G401.6 (cell line): ENCODE results near the gene FFAR1.

Experiments used
- FAIRE-seq: peaks from 2 replicates; lab custom pipeline; 2012; peaks lifted over from hg19 to GRCh38; lab: Jason Lieb, UNC

FFAR1 gene, protein sequence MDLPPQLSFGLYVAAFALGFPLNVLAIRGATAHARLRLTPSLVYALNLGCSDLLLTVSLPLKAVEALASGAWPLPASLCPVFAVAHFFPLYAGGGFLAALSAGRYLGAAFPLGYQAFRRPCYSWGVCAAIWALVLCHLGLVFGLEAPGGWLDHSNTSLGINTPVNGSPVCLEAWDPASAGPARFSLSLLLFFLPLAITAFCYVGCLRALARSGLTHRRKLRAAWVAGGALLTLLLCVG (N-terminal part only)

DNA sequence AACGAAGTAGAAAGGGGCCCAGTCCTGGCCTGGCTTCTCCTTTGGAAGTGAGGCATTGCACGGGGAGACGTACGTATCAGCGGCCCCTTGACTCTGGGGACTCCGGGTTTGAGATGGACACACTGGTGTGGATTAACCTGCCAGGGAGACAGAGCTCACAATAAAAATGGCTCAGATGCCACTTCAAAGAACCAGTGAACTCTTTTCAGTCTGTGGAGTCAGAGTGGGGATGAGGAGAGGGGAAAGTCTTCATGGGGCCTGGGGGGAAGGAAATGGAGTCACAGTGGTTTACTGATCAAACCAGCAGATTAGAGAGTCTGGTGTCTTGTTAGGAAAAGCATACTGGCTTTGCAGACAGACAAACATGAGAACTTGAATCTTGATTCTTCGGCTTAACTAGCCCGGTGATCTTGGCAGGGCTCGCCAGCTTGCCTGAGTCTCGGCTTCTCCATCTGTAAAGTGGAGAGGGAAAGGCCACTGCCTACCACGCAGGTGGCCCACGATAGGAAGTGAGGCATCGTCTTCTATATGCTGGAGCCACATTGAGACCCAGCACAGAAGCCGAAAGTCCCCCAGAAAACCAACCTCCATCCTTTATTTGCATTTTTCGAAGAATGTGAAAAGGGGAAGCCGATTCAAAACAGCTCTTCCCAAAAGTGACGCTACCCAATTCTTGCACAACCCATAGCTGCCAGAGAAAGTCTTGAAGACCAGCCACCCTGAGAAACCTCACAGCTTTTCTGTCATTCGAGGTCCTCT is at the start of gene FFAR1:
TSS of gene FFAR1 (plus strand) at position 732 of the 759 bp plus-strand sequence. CDS start 3,650 bp downstream, outside the sequence.
- FAIRE-seq, result no peak

DNA sequence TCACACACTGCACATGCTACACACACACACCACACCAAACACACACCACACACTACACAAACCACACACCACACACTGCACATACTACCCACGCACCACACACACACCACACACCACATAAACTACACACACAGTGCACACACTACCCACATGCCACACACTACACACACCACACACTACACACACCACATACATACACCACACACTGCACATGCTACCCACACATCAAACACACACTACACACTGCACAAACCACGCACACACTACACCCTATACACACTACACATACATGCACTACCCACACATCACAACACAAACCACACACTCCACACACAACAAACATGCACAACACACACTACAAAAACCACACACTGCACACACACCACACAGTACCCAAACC is 49.8 kb upstream of the FFAR1 start:
- no peak for FAIRE-seq

DNA sequence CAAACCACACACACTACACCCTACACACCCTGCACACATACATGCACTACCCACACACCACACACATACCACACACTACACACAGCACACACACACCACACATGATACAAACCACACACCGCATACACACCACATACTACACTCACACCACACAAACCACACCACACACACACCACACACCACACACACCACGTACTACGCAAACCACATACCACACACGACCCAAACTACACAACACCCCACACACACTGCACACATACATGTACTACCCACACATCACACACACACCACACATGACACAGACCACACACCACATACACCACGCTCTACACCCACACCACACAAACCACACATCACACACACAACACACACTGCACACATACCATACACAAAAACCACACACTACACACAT is 49.1 kb upstream of the FFAR1 start:
- no peak for FAIRE-seq

- FAIRE-seq, result no peak
Observed at GRCh38 chr19:35299523-35300338, 48.0 kb upstream of the FFAR1 start.

DNA sequence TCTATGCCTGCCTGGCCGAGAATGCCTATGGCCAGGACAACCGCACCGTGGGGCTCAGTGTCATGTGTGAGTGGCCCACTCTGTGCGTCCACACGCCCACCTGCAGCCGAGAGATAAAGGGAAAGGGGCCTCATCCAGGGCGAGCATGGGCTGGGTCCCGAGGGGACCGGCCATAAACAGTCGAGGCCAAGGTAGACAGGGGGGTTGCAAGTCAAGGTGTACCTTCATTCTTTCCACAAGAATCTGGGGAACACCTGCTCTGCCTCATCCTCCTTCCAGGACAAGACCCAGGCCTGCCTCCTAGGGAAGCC is 47.4 kb upstream of the FFAR1 start:
- no peak for FAIRE-seq

GRCh38 chr19:35301961-35302360 is 45.7 kb upstream of the FFAR1 start:
- no peak for FAIRE-seq

- no peak for FAIRE-seq
Observed at GRCh38 chr19:35302446-35302845, 45.3 kb upstream of the FFAR1 start.

DNA sequence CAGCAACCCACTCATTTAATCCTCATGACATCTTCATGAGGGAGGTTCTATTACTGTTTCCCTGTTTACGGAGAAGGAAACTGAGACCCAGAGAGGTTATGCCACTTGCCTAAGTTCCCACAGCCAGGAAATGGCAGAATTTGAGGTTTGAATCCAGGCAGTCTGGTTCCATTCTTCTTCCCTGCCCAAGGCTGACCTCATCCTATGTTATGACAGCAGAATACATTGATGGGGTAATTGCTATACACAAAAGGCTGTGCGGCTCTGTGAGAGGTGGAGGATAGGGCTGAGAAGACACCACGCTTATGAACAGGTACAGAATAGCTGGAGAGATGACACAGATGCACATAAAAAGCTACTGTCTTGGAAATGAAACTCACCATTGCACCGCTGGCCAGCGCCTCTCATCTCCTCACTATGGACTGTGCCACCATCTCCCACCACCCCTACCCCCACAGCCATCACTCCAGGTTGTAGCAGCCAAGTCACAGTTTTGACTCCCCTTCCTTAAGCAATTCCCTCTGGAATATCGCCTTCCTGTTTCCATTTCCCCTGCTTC is 44.3 kb upstream of the FFAR1 start:
- FAIRE-seq, result no peak

DNA sequence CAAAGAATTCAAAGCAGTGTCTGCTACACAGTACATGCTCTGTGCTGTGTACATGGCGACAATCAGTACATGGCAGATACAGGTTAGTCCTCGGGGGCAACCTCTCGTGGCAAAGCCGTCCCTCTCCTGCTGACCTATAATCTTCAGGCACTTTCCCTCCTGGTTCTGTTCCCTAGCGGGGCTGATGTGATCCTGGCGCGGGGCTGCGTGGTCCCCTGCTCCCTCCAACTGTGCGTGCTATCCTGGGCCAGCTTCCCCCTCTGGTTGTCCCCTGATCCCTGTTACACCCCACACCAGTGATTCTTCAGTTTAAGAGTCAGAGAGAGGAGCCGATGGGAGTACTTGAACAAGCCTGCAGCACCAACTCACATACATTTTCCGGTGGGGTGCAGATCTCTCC is 43.7 kb upstream of the FFAR1 start:
- no peak for FAIRE-seq

DNA sequence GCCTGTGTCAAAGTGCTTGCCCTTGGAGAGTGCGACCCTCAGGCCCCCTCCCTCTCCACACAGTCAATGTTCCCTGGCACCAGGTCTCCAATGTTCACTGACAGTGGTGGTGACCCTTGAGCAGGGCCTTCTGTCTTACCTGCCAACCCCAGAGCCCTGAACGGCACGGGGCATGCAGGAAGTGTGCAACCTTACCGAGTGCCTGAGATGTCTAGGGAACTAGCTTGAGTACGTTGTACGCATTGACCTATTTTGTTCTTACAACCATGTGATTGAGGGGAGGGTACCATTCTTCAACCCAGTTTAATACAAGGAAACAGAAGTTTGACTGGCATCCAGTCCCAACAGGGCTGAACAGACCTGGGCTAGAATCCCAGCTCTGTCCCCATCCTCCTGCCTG is 42.5 kb upstream of the FFAR1 start:
- FAIRE-seq, result no peak

- FAIRE-seq, result no peak
Observed at GRCh38 chr19:35306473-35307246, 41.0 kb upstream of the FFAR1 start.

DNA sequence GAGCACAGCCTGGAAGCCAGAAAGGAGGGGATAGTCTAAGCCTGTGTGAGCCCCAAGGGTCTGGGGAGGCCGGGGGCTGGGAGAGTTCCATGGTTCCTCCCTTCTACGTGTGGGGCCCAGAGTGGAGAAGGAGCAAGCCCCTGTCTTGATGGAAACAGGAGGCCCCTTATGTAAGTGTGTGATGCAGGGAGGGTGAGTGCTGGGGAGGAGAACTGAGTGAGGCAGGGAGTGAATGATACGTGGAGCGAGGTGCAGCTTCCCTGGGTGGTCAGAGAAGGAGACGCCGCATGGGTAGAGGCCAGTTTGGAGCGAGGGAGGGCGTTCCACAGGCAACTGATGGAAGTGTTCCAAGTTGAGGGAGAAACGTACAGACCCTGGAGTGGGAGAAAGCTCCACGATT is 39.8 kb upstream of the FFAR1 start:
- no peak for FAIRE-seq

DNA sequence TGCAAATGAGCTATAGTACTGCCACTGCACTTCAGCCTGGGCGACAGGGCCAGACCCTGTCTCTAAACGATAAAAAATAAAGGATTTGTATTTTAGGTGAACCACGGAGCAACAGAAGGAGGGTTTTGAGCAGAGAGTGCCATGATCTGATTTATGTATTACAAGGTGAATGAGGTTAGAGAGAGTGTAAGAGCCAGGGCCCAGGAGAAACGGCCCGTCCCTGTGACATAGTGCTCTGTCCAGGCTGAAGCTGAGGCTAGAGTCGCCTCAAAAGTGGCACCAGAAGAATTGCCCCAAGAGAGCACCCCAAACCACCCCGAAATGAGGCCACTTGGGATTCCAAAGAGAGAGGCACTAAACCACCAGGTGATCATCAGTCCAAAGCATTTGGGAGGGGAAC is 38.8 kb upstream of the FFAR1 start:
- FAIRE-seq, result no peak

DNA sequence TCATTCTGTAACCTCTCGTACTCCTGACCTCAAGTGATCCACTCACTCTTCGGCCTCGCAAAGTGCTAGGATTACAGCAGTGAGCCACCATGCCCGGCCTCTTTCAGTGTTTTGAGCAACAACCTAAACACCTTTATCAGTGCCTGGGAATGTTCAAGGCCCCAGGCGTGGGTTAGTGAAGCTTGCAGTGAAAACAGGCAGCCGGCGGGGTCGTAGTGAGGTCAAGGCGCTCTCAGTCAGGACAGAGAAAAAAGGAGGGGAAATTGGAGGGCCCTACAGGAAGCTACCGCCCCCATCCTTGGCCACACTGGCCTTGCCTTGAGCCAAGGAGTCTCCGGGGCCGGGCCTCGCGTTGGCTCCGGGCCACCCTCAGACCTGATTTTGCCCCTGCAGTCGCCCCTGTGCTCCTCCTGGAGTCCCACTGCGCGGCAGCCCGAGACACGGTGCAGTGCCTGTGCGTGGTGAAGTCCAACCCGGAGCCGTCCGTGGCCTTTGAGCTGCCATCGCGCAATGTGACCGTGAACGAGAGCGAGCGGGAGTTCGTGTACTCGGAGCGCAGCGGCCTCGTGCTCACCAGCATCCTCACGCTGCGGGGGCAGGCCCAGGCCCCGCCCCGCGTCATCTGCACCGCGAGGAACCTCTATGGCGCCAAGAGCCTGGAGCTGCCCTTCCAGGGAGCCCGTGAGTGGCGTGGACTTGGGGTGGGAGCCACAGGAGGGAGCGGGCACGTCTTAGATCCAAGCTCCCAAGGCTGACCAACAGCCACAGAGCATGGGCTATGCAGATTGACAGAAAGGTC is 38.0 kb upstream of the FFAR1 start:
- no peak for FAIRE-seq

DNA sequence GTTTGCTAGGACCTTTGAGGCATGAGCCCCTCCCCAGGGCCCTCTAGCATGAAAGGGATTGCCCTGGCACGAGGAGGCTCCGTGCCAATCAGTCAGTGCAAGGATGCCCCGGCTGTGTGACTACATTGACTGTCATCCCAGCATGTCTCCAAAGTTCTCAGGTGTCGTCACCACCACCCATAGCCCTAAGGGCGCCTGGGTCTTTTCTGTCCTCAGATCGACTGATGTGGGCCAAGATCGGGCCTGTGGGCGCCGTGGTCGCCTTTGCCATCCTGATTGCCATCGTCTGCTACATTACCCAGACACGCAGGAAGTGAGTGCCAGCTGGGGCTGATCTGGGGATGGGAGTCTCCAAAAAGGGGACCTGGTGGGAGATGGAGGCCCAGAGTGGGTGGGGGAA is 37.4 kb upstream of the FFAR1 start:
- FAIRE-seq, result no peak

DNA sequence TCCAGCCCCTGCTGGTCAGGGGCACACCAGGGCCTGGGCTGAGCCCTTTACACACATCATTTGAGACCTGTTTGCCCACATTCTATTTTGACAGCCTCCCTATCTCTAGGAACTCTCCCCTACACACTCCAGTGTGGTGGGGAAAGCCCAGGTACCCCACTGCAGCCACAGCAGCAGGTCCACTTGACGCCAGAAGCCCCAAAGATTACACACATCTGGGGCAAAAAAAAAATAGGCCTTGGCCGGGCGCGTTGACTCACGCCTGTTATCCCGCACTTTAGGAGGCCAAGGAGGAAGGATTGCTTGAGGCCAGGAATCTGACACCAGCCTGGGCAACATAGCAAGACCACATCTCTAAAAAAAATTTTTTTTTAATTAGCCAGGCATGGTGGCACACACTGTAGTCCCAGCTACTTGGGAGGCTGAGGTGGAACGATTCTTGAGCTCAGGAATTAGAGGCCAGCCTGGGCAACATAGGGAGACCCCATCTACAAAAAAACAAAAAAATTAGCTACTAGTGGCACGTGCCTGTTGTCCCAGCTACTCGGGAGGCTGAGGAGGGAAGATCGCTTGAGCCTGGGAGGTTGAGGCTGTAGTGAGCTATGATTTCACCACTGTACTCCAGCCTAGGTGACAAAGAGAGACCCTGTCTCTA is 36.8 kb upstream of the FFAR1 start:
- no peak for FAIRE-seq

- no peak for FAIRE-seq
Observed at GRCh38 chr19:35311901-35312665, 35.6 kb upstream of the FFAR1 start.

GRCh38 chr19:35313587-35313986 is 34.1 kb upstream of the FFAR1 start:
- no peak for FAIRE-seq

DNA sequence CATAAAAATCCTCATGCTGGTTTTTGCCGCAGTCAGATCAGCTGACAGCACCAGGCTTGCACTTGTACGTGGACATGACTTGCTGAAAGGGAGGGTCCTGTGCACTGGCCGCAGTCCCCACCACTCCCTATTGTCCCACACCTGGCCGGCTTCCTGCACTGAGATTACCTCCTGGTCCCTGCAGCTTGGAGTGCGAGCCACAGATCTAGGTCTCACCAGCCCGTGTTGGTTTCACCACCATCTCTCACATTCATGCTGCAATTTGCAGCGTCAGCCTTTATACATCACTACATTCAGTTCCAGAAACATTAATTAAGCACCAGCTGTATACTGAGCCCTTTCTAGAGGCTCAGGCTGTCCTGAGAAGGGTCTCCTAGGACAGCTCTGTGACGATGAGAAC is 33.7 kb upstream of the FFAR1 start:
- no peak for FAIRE-seq

- FAIRE-seq, result no peak
Observed at GRCh38 chr19:35314858-35315470, 32.7 kb upstream of the FFAR1 start.
